OCI-LY1 (cell line): ENCODE data around the gene GIGYF1.

Experiments used
- EZH2 ChIP-seq: fragments of 200-600 bp; sonication (generic), shearing (Covaris generic); IDR thresholded peaks from 2 replicates; pipeline ENCODE4 v1.8.0; 2017; ENCODE audit warnings: borderline replicate concordance, mixed run types, mild to moderate bottlenecking, antibody characterized with exemption, low read length, moderate library complexity, mixed read lengths
- TF ChIP-seq, protein P1 (sequence below): fragments of 200-600 bp; sonication (generic), shearing (Covaris generic); IDR thresholded peaks from 2 replicates; pipeline ENCODE4 v1.5.1; 2017; ENCODE audit warnings: mild to moderate bottlenecking, antibody characterized with exemption, low read length, moderate library complexity, mixed read lengths

- TF ChIP-seq, protein P1, sequence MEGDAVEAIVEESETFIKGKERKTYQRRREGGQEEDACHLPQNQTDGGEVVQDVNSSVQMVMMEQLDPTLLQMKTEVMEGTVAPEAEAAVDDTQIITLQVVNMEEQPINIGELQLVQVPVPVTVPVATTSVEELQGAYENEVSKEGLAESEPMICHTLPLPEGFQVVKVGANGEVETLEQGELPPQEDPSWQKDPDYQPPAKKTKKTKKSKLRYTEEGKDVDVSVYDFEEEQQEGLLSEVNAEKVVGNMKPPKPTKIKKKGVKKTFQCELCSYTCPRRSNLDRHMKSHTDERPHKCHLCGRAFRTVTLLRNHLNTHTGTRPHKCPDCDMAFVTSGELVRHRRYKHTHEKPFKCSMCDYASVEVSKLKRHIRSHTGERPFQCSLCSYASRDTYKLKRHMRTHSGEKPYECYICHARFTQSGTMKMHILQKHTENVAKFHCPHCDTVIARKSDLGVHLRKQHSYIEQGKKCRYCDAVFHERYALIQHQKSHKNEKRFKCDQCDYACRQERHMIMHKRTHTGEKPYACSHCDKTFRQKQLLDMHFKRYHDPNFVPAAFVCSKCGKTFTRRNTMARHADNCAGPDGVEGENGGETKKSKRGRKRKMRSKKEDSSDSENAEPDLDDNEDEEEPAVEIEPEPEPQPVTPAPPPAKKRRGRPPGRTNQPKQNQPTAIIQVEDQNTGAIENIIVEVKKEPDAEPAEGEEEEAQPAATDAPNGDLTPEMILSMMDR: peak; percentile 98
- TF ChIP-seq EZH2: no peak
Observed at GRCh38 chr7:100705320-100705752, 11.3 kb upstream of the GIGYF1 start.
